Activated CD8-positive, alpha-beta memory T cell treated with anti-CD3 and anti-CD28 coated beads for 36 hours (primary cell): ENCODE results near the gene HNRNPK. TPM values are rescaled to one million over a fixed set of nuclear protein-coding genes. Genes with fewer than 3 reads are reported as not detected.

ENCODE experiments used
- CTCF ChIA-PET: fragments of 350-600 bp; sonication (Branson Sonifier 250); formaldehyde crosslinking; loops from one replicate; lab custom pipeline; 2021; ENCODE audit warnings: antibody characterized with exemption; lab: Charles Lee
- POLR2A ChIA-PET: fragments of 350-600 bp; sonication (Branson Sonifier 250); formaldehyde crosslinking; loops from one replicate; lab custom pipeline; 2021; ENCODE audit warnings: antibody characterized with exemption; lab: Charles Lee
- total RNA-seq, 2 experiments: library from RNA; stranded (reverse); gene quantifications; one replicate each; pipeline ENCODE4 v1.2.3, GENCODE V29; 2021

Gene HNRNPK
- total RNA-seq, result 100 to 1,000 TPM; 882 to 890 TPM

DNA sequence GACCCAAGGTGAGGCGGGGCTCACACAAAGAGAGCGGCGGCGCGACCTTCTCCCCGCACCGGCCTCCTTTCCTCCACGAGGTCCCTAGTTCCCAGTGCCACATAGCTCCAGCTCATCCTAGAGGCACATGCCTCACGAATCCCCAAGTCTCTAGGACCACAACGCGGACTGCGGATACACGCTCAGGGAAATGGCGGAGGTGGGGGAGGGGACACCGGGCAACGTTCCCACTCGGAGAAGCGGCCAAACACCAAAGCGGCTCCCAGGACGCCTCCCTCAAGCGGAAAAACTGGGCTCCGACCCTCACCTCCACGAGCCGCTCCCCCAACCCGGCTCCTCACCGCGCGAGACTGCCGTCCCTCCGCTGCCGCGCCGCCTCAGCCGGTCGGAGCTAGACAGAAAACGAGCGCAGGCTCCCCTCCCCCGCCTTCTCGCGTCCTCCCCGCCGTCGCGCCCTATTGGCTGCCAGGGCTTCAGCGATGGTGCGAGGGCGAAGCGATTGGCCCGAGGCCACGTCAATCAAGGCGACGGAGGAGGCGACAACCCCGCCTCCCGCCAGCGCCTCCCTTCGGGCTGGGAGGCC, at the start of gene HNRNPK:
Gene HNRNPK, minus strand, starts transcription at position 404 of the 583 bp plus-strand sequence. CDS start 1,963 bp downstream, outside the sequence.
- POLR2A ChIA-PET, result interaction anchor here (0.6 to 3.4 kb wide), 11 partner anchors 9 to 696 kb away, joined by 3 to 15 read pairs (median 3); partner anchors contain the start of gene KIF27
- CTCF ChIA-PET, result interaction anchor here (0.7 to 1.7 kb wide), 4 partner anchors 10 to 232 kb away, joined by 3 read pairs; partner anchors contain the start of gene KIF27

DNA sequence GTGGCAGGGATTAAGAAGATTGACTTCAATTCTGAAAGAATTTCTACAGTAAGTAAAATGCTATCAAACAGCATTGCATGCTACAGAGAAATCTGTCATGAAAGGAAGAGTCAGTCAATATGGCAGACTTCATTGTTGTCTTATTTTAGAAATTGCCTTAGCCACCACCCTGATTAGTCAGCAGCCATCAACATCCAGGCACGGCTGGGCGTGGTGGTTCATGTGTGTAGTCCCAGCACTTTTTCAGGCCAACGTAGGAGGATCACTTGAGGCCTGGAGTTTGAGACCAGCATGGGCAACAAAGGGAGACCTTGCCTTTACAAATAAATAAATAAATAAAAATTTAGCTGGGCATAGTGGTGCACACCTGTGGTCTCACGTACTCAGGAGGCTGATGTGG, 47.2 kb upstream of the HNRNPK start:
- CTCF ChIA-PET, result no interaction called here
- POLR2A ChIA-PET, result no interaction called here

DNA sequence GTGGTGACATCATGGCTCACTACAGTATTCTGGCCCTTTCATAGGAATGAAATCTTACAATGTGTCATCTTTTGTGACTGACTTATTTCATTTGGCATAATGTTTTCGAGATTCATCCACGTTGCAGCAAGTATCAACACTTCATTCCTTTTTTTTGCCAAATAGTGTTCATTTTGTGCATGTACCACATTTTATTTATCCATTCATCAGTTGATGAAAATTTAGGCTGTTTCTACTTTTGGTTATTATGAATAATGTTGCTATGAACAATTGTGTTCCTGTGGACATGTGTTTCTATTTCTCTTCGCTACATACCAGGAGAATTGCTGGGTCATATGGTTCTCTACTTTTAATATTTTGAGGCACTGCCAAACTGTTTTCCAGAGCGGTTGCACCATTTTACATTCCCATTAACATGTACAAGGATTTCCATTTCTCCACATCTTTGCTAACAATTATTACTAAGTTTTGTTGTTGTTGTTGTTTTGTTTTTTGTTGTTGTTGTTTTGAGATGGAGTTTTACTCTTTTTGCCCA, 44.1 kb upstream of the HNRNPK start:
- ChIA-PET CTCF (no interaction called here), POLR2A (no interaction called here)

DNA sequence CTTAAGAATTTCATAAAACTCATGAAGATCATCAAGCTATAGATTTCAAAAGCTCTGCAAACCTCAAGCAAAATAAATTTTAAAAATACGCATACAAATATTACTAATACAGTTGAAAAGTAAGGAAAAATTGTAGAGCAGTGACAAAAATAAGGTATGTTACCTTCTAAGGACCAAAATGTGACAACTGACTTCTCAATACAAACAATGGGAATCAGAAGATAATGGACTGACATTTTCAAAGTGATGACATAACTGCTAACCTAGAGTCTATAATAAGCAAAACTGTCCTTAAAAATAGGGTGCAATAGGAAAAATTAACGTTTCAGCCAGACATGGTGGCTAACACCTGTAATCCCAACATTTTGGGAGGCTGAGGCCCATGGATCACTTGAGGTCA, 27.6 kb upstream of the HNRNPK start:
- POLR2A ChIA-PET, result interaction anchor here (0.9 kb wide), 1 partner anchor 41 kb away, joined by 3 read pairs; no protein-coding TSS in a partner anchor
- CTCF ChIA-PET, result no interaction called here

DNA sequence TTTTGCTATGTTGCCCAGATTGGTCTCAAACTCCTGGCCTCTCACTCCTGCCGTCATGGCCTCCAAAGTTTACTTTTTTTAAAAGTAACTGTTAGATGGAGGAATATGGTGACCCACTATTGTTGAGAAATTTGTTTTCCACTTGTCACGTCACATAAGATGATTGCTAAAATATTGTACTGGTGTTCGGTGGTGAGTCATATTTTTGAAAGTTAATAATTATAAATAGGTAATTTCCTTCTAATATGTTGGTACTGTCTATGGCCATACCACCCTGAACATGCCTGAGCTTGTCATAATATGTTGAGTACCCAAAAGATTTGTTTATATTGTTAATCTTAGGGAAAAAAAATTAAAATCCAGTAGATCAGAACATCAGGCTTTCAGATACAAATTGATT, 23.2 kb upstream of the HNRNPK start:
- POLR2A ChIA-PET, result interaction anchor here (0.6 kb wide), 1 partner anchor 138 kb away, joined by 6 read pairs; no protein-coding TSS in a partner anchor
- CTCF ChIA-PET, result no interaction called here

DNA sequence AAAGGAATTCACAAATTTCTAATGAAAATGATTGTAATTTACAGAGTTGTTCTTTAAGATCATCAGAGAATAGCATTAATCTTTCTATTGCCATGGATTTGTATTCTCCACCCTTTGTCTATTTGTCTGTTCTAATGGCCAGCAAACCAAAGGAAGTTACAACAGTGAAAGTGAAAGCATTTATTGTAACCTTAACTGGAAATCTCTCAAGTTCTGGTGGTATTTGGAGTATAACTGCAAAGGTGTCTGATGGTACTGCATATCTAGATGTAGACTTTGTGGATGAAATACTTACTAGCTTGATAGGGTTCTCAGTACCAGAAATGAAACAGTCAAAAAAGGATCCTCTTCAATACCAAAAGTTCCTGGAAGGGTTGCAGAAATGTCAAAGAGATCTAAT, 22.3 kb upstream of the HNRNPK start:
- ChIA-PET CTCF (no interaction called here), POLR2A (no interaction called here)

DNA sequence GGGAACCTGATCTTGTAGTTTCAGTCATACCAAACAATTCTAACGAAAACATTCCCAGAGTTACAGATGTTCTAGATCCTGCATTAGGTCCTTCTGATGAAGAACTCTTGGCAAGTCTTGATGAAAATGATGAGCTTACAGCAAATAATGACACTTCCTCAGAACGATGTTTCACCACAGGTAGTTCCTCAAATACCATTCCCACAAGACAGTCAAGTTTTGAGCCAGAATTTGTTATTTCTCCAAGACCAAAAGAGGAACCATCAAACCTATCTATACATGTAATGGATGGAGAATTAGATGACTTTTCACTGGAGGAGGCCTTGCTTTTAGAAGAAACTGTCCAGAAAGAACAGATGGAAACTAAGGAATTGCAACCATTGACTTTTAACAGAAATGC, 21.6 kb upstream of the HNRNPK start:
- POLR2A ChIA-PET, result no interaction called here
- CTCF ChIA-PET, result no interaction called here

DNA sequence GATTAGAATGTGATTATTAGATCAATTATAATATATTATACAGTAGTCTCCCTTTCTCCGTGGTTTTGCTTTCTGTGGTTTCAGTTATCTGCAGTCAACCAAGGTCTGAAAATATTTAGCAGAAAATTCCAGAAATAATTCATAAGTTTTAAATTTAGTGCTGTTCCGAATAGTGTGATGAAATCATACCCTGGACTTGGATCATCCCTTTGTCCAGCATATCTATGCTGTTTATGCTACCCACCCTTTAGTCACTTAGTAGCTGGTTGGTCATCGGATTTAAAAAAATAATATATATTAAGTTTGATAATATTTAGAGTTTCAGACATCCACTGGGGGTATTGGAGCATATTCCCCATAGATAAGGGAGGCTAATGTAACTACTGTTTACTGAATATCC, 20.2 kb upstream of the HNRNPK start:
- CTCF ChIA-PET, result no interaction called here
- POLR2A ChIA-PET, result no interaction called here

DNA sequence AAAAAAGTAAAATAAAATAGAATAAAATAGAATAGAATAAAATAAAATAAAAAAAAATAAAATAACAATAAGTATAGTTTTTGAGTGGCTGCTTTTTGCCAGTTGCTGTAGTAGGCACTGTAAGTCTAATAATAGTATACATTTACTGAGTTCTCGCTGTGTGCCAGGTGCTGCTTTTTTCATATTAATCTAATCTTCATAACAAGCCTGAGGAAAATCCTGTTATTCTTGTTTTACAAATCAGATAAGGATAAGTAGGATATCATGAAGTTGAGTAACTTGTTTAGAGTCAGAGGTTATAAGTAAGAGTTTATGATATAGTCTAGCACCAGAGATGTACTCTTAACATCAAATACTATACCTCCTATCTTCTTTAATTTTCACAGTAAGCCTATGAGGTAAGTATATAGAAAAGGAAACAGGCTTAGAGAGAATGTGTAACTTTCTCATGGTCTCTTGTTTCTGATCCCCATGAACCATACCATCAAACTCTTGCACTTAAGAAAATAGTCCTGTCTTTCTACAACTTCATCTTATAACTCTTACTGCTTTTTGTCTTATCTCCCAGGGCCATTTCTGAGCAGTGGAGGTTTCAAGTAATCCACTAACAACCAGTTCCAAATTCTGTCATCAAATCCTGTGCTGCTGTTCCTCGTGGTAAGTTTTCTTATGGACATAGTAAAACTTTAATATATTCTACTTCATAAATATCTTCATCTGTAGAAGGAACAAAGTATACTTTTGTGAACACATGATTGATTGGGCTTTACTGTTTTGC, 19.3 kb upstream of the HNRNPK start:
- POLR2A ChIA-PET, result no interaction called here
- CTCF ChIA-PET, result no interaction called here

DNA sequence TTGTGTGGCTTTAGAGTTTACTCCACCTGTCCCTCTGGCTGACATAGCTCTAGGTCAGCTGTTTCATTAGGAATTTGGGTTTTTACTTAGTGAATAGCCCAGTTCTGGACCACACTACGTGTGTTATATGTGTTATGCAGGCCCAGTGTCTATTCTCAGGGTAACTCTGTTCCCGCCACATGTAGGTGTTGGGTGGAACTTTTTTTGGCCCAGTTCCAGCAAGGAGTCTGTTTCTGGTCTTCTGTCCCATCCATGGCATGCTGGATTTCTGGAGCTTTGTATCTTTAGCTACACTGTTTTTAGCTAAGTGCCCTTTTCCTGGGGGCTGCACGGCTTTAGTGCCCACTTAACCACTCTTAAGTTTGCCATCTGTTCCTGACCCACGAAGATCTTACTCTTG, 16.1 kb upstream of the HNRNPK start:
- ChIA-PET POLR2A (no interaction called here), CTCF (no interaction called here)

DNA sequence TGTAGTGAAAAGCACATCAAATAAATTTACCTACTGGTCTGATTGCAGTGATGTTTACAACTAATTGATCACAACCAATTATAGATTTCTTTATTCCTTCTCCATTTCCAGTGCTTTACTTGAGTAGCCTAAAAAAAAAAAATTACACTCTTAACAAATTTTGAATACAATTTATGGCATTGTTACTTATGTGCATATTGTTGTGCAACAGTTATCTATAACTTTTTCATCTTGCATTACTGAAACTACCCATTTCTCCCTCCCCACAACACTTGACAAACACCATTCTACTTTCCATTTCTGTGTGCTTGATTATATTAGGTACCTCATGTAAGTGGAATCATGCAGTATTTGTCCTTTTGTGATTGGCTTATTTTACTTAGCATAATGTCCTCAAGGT, 12.9 kb upstream of the HNRNPK start:
- CTCF ChIA-PET, result no interaction called here
- POLR2A ChIA-PET, result no interaction called here

DNA sequence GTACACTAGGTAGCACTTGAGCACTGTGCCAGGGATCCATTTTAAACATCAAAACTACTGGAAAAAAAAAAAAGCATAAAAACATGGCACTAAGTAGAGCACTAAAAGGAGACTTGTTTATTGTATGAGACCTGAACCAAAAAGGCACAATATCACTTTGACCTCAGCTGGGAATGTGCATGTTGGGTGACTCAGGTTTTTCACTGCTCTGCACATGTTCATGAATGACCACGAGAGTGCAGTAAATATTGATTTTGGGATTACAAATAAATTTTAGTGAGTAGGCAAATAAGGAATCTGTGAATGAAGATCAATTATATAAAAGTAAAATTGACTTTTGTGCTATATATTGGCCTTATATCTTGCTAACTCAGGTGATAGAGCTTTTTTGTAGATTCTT, 12.4 kb upstream of the HNRNPK start:
- CTCF ChIA-PET, result no interaction called here
- POLR2A ChIA-PET, result no interaction called here

DNA sequence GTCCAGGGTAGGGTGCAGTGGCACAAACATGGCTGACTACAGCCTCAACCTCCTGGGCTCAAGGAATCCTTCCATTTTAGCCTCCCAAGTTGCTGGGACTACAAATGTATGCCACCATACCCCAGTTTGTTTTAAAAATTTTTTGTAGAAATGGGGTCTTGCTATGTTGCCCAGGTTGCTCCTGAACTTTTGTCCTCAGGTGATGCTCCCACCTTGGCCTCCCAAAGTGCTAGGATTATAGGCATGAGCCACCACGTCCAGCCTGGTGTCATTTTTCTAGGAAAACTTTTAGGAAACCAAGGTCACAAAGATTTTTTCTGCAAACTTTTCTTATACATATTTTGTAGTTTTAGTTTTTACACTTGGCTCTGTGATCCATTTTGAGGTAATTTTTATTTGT, 11.3 kb upstream of the HNRNPK start:
- CTCF ChIA-PET, result no interaction called here
- POLR2A ChIA-PET, result no interaction called here

DNA sequence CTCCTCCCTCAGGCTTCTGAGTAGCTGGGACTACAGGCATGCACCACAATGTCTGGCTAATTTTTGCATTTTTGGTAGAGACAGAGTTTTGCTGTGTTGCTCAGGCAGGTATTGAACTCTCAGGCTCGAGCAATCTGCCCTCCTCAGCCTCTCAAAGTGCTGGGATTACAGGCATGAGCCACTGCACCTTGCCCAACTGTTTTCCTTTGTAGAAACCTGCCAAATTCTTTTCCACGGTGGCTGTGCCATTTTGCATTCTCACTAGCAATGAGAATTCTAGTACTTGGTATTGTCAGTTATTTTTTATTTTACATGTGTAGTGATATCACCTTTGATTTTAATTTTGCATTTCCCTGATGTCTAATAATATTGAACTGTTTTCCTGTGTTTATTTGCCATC, 8.4 kb upstream of the HNRNPK start:
- ChIA-PET CTCF (no interaction called here), POLR2A (no interaction called here)

DNA sequence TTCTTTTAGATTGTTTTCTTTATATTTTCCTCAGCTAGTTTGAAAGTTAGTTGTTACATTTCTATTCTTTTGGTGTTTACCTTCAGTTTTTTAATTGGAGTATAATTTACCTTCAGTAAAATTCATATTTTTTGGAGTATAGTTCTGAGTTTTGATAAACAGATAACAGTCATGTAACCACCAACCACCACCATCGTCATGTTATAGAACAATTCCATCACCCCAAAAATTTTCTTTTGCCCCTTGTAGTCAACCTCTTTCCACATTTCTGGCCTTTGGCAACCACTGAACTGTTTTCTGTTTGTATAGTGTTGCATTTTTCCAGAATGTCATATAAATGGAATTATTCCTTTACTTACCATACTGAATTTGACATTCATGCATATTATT, 7.4 kb upstream of the HNRNPK start:
- CTCF ChIA-PET, result no interaction called here
- POLR2A ChIA-PET, result interaction anchor here (0.7 kb wide), 1 partner anchor 11 kb away, joined by 4 read pairs; no protein-coding TSS in a partner anchor

DNA sequence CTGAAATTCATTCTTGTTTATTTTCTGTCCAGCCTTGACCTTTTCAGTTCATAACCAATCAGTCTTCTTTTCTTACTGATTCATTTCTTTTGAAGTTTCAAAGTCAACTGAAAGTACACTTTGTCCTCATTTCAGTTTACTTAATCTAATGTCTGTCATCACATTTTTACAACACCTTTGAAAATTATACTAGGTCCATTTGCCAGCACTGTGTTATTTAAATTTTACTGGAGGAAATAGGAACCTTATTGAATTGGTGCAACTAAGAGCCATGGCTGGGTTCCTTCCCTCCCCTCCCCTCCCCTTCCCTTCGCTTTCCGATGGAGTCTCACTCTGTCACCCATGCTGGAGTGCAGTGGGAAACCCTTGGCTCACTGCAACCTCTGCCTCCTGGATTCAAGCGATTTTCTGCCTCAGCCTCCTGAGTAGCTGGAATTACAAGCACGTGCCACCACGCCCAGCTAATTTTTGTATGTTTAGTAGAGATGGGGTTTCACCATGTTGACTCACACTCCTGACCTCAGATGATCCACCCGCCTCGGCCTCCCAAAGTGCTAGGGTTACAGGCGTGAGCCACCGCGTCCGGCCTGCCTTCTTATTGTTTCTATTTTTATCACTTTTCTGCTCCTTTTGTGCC, 6.9 kb upstream of the HNRNPK start:
- ChIA-PET CTCF (no interaction called here), POLR2A (interaction anchor here (0.7 kb wide), 1 partner anchor 10 kb away, joined by 4 read pairs; no protein-coding TSS in a partner anchor)

DNA sequence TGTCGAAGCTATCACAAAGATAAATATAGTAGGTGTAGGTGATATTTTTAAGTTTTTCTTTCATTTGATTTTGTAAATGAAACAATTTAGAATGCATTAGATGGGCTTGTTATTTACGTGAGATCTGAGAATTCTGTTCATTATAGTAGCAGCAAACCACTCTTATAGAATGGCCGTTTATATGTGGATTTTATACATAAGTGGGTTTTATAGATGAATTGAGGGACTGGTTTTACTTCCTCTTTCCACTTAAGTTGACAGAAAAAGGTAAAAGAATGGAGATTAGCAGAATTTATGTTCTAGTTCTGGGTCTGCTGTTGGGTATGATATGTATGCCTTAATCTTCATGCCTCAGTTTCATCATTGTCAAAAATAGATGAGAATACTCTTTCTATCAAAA, 6.2 kb upstream of the HNRNPK start:
- POLR2A ChIA-PET, result no interaction called here
- CTCF ChIA-PET, result no interaction called here

DNA sequence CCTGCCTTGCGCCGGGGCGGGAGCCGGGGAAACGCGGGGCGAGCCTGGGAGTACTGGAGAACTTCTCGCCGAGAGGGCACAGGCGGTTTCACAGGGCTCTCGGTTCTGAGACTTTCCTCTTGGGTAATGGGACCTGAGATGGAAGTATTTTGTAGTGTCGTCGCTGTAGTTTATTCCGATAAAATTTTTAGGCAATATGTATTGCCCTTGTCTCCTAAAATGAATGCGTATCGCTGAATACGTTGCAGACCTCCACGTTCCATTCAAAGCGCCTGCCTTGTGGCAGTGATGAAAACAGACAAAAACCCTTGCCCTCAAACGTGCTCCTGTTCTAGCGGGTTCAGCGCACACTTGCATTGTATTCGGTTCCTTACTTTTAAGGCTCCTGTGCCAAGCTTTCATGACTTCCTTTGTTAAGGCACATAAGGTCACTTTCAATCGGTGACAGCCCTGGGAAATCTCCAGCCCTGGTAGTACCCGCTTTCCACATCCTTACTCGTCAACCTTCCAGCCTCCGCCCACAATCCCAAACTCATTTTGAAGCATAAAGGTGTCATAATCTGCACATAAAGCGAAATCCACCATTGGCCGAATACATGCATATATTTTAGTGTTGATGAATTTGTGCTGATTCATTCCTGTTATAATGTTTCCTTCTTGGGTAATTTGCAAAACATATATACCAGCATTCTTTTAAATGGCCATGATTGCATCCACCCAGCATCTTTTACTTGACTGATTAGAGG, 1.3 kb upstream of the HNRNPK start:
- POLR2A ChIA-PET, result interaction anchor here (1.2 to 3.4 kb wide), 5 partner anchors 14 to 312 kb away, joined by 3 to 15 read pairs (median 12); partner anchors contain the start of gene KIF27
- CTCF ChIA-PET, result no interaction called here
